OCI-M1 (cell line): ENCODE data around the gene NOC3L.

Experiments
- DNase-seq: peaks from one replicate; lab custom pipeline; 2025; lab: John Stamatoyannopoulos, UW

Gene NOC3L

DNA sequence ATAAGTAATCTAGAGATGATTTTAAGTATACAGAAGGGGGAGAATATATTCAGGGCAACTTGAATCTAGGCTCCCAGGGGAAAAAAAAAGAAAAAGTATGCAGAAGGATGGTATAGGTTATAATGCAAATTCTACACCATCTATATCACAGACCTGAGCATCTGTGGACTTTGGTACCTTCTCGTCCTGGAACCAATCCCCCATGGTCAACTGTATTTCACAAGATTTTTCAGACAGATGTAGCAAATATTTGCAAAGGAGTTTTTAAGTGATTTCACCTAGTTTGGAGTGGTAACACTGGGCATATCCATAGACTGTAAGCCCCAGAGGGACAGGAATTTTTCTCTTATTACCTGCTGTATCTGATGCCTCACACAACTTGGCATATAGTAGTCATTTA lies 58.8 kb downstream of the NOC3L start:
- no peak for DNase-seq

DNA sequence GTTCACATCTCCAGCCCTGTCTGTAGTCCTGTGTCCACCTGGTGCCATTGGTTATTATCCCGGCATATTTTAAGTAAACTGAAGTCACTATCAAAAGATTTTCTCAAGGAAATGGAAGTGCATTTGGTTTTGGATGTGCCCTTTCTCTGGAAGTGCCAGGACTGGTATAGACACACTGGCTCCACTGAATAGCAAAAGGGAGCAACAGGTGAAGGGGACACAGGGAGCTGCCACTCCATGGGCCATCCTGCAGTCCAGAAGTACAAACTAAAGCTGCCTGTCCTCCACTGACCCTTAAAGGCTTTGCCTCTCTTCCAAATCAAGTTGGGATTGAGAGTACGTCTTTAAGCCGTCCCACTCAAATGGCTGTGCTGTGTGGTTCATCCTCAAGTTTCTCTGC lies 62.7 kb downstream of the NOC3L start:
- no peak for DNase-seq

DNA sequence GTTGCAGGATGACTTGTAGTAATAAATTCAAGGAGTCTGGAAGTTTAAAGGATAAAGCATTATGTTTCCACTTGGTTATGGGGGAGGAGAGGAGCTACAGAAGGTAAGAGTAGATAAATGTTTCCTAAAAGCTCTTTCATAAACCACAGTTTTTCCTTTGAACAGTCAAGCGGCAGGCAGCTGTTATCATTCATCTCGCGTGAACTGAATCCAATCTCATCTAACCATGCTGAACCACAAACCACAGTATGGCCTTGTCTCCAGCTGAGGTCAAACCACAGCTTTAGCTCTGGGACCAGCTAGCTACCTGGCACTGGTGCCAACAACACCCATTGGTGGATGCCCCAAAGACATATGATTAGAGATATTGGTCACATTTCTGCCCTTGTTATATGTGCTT lies 63.3 kb downstream of the NOC3L start:
- peak; percentile 98 for DNase-seq

DNA sequence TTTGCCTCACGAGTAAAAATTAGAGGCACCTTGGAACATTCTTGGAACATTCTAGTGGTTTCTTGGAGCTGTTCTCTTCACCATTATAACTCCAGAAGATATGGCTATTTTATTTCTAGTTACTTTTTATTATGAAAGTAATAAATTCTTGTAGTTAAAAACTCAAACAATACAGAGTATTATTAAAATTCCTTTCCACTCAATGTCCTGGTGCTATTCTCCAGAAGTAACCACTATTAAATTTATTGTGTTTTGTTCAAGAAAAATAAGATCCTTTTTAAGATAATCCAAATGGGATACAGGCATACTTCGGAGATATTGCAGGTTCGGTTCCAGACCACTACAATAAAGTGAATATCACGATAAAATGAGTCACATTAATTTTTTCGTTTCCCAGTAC lies 68.6 kb downstream of the NOC3L start:
- DNase-seq: no peak

DNA sequence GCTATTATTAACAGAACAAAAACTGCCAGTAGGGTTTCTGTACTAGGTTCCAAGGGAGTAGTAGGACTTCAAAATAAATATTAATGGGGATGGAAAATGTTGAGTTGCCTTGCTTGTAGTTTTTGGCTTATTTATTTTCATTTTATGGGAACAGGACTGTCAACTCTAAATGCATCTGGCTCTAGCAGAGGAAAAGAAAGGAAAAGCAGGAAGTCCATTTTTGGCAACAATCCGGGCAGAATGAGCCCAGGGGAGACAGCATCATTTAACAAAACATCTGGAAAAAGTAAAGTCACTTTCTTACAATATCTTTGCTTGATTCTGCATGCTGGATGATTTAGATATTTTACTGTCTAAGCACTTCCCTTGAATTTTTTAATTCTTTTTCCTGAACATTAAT lies 69.4 kb downstream of the NOC3L start:
- no peak for DNase-seq

DNA sequence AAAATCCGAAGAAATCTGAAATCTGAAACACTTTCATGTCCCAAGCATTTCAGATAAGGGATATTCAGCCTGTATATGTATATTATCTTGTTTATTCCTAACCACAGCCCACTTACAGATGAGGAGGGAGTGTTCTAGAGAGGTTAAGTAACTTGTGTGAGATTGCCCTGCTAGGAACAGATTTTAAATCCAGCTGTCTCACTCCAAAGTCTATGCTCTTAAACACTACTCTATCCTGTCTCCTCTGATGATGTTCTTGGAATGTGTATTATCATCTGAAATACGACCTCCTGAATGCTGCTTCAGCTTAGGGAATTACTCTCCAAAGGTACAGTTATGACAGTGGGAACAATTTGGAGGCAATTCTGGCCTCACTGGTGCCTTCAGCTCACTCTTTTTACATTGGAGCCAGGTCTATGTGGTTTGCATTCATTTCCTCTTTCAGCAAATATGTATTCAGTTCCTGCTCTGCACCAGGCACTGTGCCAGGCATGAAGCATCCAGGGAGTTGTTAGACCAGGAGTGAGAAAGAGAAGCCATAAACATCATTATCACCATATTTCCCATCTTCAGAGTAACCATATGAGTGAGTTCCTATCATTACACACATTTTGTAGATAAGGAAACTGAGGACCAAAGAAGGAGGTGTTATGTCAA lies 70.2 kb downstream of the NOC3L start:
- peak; percentile 24 for DNase-seq

DNA sequence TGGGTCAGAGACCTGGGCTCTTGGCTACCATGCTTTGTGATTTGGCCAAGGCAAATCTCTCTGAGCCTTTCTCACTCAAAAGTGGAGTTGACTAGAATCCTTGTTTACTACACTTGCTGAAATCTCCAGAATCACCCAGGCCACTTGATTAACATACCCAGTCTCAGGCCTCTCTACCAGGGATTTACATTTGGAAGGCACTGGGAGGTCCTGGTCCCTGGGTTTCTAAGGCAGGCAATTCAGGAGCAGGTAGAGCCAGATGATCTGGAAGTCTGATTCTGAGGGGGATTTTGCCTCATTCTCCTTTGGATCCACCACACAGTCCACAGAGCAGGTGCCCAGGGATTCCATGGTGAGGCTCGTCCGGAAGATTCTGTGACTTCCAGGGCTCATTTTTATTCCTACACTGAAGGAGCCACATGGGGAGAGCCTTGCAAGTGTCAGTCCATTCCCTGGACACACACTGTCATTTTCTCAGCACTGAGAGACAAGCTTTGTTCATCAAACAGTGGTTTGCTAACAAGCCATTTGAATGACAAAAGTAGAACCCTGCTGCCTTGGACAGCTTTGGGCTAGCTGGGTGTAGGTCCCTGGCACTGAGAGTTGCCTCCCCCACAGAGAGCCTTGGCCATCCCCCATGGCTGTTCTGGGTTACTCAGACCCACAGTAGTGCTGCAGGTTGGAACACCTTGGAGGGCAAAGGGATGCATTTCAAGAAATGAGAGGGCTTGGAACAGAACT lies 74.2 kb downstream of the NOC3L start:
- DNase-seq: no peak

DNA sequence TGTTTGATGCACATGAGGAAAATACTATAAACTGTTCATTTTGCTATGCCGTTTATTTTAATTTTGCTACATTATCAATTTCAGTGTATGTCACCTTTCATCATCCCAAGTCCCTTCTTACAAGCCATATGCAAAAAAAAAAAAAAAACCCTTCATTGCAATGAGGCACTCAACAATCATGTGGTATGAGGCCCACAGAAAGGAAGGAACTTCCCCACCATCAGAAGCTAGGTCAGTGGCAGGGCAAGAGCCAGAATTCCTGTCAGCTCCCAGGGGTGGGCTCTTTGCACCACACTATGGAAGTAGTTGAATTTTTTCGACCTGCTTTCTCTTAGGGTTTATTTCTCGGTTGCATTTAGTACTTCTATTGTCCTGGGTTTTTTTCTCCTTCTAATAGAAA lies 75.4 kb downstream of the NOC3L start:
- no peak for DNase-seq

DNA sequence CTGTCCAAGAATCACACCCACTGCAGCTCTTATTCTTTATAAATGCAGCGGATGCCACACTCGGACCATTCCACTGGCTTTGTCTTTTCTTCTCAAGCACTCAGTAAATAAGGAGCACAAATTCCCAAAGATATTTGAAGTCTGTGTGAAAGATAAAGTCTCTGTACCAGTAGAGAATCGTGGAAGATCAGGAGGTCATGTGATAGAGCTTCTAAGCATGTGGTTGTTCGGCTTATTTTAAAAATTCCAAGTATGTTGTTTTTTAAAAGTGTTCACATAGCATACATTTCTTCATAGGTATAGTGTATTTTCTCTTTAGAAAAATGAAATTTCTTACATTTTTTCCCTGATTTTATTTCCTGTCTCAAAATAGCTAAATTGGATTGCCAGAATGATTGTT lies 75.8 kb downstream of the NOC3L start:
- DNase-seq: no peak

DNA sequence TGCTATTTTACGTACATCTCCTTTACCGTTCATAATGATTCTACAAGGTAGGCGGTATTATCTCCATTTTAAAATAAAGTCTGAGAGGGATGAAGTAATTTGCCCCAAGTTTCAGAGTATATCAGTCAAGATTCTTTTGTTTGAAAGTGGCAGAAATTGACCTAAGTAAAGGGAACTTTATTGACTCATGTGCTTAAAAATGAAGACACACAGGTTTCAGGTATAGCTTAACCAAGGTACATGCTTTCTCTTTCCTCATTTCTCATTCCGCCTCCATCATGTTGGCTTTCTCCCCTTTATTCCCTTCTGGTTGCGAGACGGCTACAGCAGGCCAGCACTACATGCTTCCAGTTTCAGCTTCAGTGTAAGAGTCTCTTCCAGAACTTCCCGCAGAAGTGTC lies 77.5 kb downstream of the NOC3L start:
- DNase-seq: no peak
